Mammary epithelial cell (primary cell): ENCODE results near the gene ARSJ.

Experiments used
- CTCF ChIP-seq, 2 donors: IDR thresholded peaks in 1 of 2; conservative IDR thresholded peaks in 1 of 2; 2 replicates each; pipeline ENCODE4 v1.5.1; 2011 to 2012; ENCODE audit warnings: inconsistent platforms in 2 of 2, low read length in 2 of 2, mild to moderate bottlenecking in 2 of 2, control low read depth in 1 of 2, low read depth in 1 of 2; ENCODE audit not compliant: insufficient read depth in 1 of 2; ENCODE audit errors: extremely low read depth in 1 of 2
- EZH2 ChIP-seq: IDR thresholded peaks from 2 replicates; pipeline ENCODE4 v1.6.1; 2012; ENCODE audit warnings: low read length, inconsistent platforms, borderline replicate concordance

GRCh38 chr4:113979148-113979904 is at the start of gene ARSJ:
- TF ChIP-seq EZH2 (no peak), CTCF (conservative IDR thresholded peaks at IDR 0.05 in 1 of 2, IDR thresholded peaks at IDR 0.05 in 1 of 2; ENCODE audit: extremely low read depth in 1 of 2, insufficient read depth in 1 of 2, low read depth in 1 of 2, low read length in 2 of 2) (no peak)
